Upper lobe of left lung (tissue), 4 donors: ENCODE results near the gene TMEM229B.

Source experiments
- EP300 ChIP-seq, 4 donors: sonication (generic); formaldehyde crosslinking; IDR thresholded peaks; one replicate each; pipeline ENCODE4 v1.5.1; 2017; ENCODE audit warnings: antibody characterized with exemption in 4 of 4, control low read depth in 2 of 4
- POLR2A ChIP-seq, 4 donors: fragments of 450-650 bp; IDR thresholded peaks; one replicate each; pipeline ENCODE4 v1.5.1; 2016 to 2017; ENCODE audit warnings: antibody characterized with exemption in 4 of 4, mild to moderate bottlenecking in 2 of 4
- POLR2AphosphoS5 ChIP-seq, 2 donors: sonication (generic); formaldehyde crosslinking; IDR thresholded peaks; one replicate each; pipeline ENCODE4 v1.5.1; 2017; ENCODE audit warnings: antibody characterized with exemption in 2 of 2
- TF ChIP-seq, protein P1 (sequence below), 6 experiments: fragments of 450-650 bp in 4 of 6; fragments of 200-600 bp in 2 of 6; sonication (generic) in 2 of 6; IDR thresholded peaks; one replicate each; pipeline ENCODE4 v1.5.1; 2016 to 2019; ENCODE audit warnings: antibody characterized with exemption in 6 of 6

DNA sequence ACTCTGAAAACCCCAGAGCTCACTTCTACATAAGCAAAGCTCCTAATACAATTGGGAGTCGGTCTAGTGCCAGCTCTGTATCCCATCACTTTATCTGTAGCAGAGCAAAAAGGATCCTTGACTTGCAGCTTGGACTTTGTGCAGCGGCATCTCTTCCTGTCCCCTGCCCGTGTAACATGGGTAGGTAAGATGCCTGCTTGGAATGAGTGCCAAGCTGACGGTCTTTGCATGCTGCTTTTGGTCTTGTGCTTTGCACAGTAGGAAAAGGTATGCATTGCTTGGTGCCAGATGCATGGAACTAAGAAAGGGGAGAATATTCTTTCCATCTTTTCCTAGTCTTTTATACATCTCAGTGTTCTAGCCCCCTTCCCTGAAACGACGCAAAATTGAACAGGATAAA is 37.7 kb upstream of the TMEM229B start:
- TF ChIP-seq, protein P1, sequence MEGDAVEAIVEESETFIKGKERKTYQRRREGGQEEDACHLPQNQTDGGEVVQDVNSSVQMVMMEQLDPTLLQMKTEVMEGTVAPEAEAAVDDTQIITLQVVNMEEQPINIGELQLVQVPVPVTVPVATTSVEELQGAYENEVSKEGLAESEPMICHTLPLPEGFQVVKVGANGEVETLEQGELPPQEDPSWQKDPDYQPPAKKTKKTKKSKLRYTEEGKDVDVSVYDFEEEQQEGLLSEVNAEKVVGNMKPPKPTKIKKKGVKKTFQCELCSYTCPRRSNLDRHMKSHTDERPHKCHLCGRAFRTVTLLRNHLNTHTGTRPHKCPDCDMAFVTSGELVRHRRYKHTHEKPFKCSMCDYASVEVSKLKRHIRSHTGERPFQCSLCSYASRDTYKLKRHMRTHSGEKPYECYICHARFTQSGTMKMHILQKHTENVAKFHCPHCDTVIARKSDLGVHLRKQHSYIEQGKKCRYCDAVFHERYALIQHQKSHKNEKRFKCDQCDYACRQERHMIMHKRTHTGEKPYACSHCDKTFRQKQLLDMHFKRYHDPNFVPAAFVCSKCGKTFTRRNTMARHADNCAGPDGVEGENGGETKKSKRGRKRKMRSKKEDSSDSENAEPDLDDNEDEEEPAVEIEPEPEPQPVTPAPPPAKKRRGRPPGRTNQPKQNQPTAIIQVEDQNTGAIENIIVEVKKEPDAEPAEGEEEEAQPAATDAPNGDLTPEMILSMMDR (IDR thresholded peaks at IDR 0.05) = no peak
- TF ChIP-seq POLR2A (IDR thresholded peaks at IDR 0.05) (no peak), POLR2AphosphoS5 (IDR thresholded peaks at IDR 0.05) (no peak), EP300 (IDR thresholded peaks at IDR 0.05) (no peak)
